ENCODE data around the gene CENPE. TPM values are rescaled to one million over a fixed set of nuclear protein-coding genes. Genes with fewer than 3 reads are reported as not detected.

CENPE gene
- total and polyA plus RNA-seq, 2 of the 8 experiments (the other 6 are each of a cell fraction or from before 2014, with no cell fraction given): 2.1 to 49.0 TPM

DNA sequence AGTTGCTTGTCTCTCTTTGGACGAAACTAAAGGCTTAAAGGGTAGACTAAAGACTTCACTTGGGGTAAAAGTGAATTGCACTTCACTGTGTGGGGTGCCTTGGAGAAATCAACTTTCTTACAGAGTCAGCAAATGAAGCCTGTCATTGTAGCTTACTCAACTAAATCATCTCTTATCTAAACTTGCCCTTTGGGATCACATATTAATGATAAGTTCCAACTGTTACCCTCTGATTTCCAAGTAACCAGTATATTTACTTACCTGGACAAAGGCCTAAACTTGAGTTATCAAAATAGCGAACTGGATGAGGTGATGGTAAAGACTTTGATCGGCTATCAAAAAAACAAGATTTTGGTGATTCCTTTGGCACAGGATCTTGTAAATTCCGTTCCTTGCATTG, 89.6 kb downstream of the CENPE start:
- no peak overlapping the region for H3K14ac ChIP-seq (ENCODE audit: insufficient read length)
- H3K9ac ChIP-seq (replicated peaks in 1 of 4; ENCODE audit: extremely low read depth in 1 of 4, low read depth in 3 of 4, low read length in 3 of 4): no peak overlapping the region
- H3K27me3 ChIP-seq (replicated peaks in 1 of 4; ENCODE audit: control insufficient read depth in 3 of 4, extremely low read depth in 1 of 4, insufficient read depth in 3 of 4, low read length in 3 of 4): no peaks in the 10 kb centered on the region
- H3K23me2 ChIP-seq (ENCODE audit: low read depth, low read length): no peaks in the 10 kb centered on the region
- no peak overlapping the region for H3K4ac ChIP-seq (replicated peaks; ENCODE audit: insufficient read length, low read depth, low read length)
- H2BK12ac ChIP-seq (ENCODE audit: low read depth, low read length): no peak overlapping the region
- DNase-seq (ENCODE audit: low read depth in 1 of 2, low spot score in 2 of 2) (no peak), FAIRE-seq (no peak)
- no peak overlapping the region for H4K91ac ChIP-seq (replicated peaks; ENCODE audit: insufficient read length, low read length)
- H3K27ac ChIP-seq (ENCODE audit: low read depth, low read length): no peak overlapping the region
- no peak overlapping the region for H3K4me3 ChIP-seq (ENCODE audit: extremely low read depth in 1 of 4, insufficient read depth in 2 of 4, low read depth in 3 of 4, low read length in 4 of 4)
- no peak overlapping the region for H2BK5ac ChIP-seq (ENCODE audit: low read depth, low read length)
- peaks cover 0 to 2% of the 10 kb centered on the region in 2 experiments for H4K20me1 ChIP-seq (replicated peaks in 1 of 2; ENCODE audit: control insufficient read depth in 1 of 2, insufficient read depth in 2 of 2, low read length in 2 of 2)
- H3K9me3 ChIP-seq (ENCODE audit: insufficient read depth in 2 of 2, low read depth in 1 of 2, low read length in 1 of 2): no peaks in the 10 kb centered on the region
- H2AFZ ChIP-seq (ENCODE audit: low read length): no peak overlapping the region
- H3K56ac ChIP-seq (replicated peaks; ENCODE audit: insufficient read length, low read depth, low read length): no peak overlapping the region
- CTCF ChIA-PET (ENCODE audit: partially characterized antibody): interaction anchor here (1.3 kb wide), 1 partner anchor 9 kb away, joined by 3 read pairs; the partner anchor contains the start of gene BDH2
- POLR2A ChIA-PET (ENCODE audit: partially characterized antibody): no interaction called here
- H2AK5ac ChIP-seq (ENCODE audit: low read depth, low read length): no peak overlapping the region
- no peaks in the 10 kb centered on the region for H3K79me1 ChIP-seq (ENCODE audit: low read depth, low read length)
- no peak overlapping the region for H4K8ac ChIP-seq (ENCODE audit: extremely low read depth, insufficient read depth, low read length)
- H3K18ac ChIP-seq (ENCODE audit: extremely low read depth, low read length): no peak overlapping the region
- H3K23ac ChIP-seq (ENCODE audit: insufficient read length): no peak overlapping the region
- H3K36me3 ChIP-seq (ENCODE audit: control insufficient read depth in 2 of 4, insufficient read depth in 4 of 4, low read length in 3 of 4): peaks cover 8 to 36% (median 25%) of the 10 kb centered on the region in 4 experiments
- H2BK15ac ChIP-seq (ENCODE audit: low read length): no peak overlapping the region
- H3K79me2 ChIP-seq (ENCODE audit: control insufficient read depth in 1 of 2, insufficient read depth in 2 of 2, low read length in 2 of 2): no peaks in the 10 kb centered on the region
- no peak overlapping the region for H2BK20ac ChIP-seq (ENCODE audit: low read length)
- 90% methylated on average over 4 of the region's 4 CpGs; no CpG with 5 or more reads in 1 of the 2 experiments for WGBS, 2 experiments (ENCODE audit: extremely low coverage in 1 of 2, insufficient coverage in 1 of 2, insufficient read length in 1 of 2, insufficient replicate concordance in 2 of 2, low coverage in 1 of 2, low lambda C conversion rate in 2 of 2, missing lambda C conversion rate in 1 of 2)
- no peak overlapping the region for H2BK120ac ChIP-seq (replicated peaks; ENCODE audit: low read depth, low read length)
- no peak overlapping the region for H4K5ac ChIP-seq (ENCODE audit: insufficient read length, low read depth, low read length)
- no peak overlapping the region for H3K4me2 ChIP-seq (ENCODE audit: insufficient read depth in 1 of 2, low read depth in 2 of 2, low read length in 2 of 2)
- no peaks in the 10 kb centered on the region for H3K4me1 ChIP-seq (replicated peaks in 1 of 4; ENCODE audit: control insufficient read depth in 3 of 4, insufficient read depth in 4 of 4, low read length in 3 of 4)
- TF ChIP-seq, protein P1, sequence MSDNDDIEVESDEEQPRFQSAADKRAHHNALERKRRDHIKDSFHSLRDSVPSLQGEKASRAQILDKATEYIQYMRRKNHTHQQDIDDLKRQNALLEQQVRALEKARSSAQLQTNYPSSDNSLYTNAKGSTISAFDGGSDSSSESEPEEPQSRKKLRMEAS (IDR thresholded peaks at IDR 0.05): no peak
- TF ChIP-seq CBX8 (IDR thresholded peaks at IDR 0.05; ENCODE audit: borderline replicate concordance, low read depth, low read length) (no peak), GABPA (IDR thresholded peaks at IDR 0.05; ENCODE audit: borderline replicate concordance, insufficient read depth, low read length) (no peak), MAFK (IDR thresholded peaks at IDR 0.05; ENCODE audit: low read depth, low read length) (no peak), EGR1 (IDR thresholded peaks at IDR 0.05; ENCODE audit: borderline replicate concordance, low read depth, low read length) (no peak), JUND (IDR thresholded peaks at IDR 0.05; ENCODE audit: low read length) (no peak), GTF2F1 (IDR thresholded peaks at IDR 0.05; ENCODE audit: borderline replicate concordance, low read depth, low read length) (no peak), ZNF274 (IDR thresholded peaks at IDR 0.05; ENCODE audit: borderline replicate concordance, extremely low read depth, low read length) (no peak), BCL11A (IDR thresholded peaks at IDR 0.05; ENCODE audit: low read depth in 2 of 2, low read length in 2 of 2) (no peak), CTCF (IDR thresholded peaks at IDR 0.05; ENCODE audit: control extremely low read depth in 1 of 3, insufficient read depth in 1 of 3, low read depth in 1 of 3, low read length in 3 of 3) (no peak), PHF8 (conservative IDR thresholded peaks at IDR 0.05; ENCODE audit: low read depth, low read length) (no peak), CBX5 (IDR thresholded peaks at IDR 0.05; ENCODE audit: low read depth, low read length) (no peak)

Data from H1 (cell line).